IPS-15b (cell line): ENCODE measurements around the gene FUZ.

Experiments
- H3K27me3 ChIP-seq: one replicate; pipeline ENCODE4 v1.6.1; 2013; ENCODE audit warnings: low read length; ENCODE audit not compliant: control insufficient read depth, insufficient read depth
- H3K36me3 ChIP-seq: one replicate; pipeline ENCODE4 v1.6.1; 2013; ENCODE audit warnings: low read length; ENCODE audit not compliant: control insufficient read depth, insufficient read depth
- H3K4me1 ChIP-seq: one replicate; pipeline ENCODE4 v1.6.1; 2013; ENCODE audit warnings: mild to moderate bottlenecking, low read length; ENCODE audit not compliant: control insufficient read depth, insufficient read depth
- H3K4me3 ChIP-seq: one replicate; pipeline ENCODE4 v1.5.1; 2013; ENCODE audit warnings: low read depth, low read length
- H3K9ac ChIP-seq: one replicate; pipeline ENCODE4 v1.6.1; 2013; ENCODE audit warnings: low read depth, mild to moderate bottlenecking, low read length
- H3K9me3 ChIP-seq: one replicate; pipeline ENCODE4 v1.6.1; 2013; ENCODE audit warnings: mild to moderate bottlenecking, low read length; ENCODE audit not compliant: control insufficient read depth, insufficient read depth

FUZ gene

GRCh38 chr19:49799271-49799797 lies 13.8 kb downstream of the FUZ start:
- no peaks in the 10 kb centered on the region for H3K4me1 ChIP-seq
- no peak overlapping the region for H3K4me3 ChIP-seq
- no peaks in the 10 kb centered on the region for H3K27me3 ChIP-seq
- no peaks in the 10 kb centered on the region for H3K9me3 ChIP-seq
- no peak overlapping the region for H3K9ac ChIP-seq
- H3K36me3 ChIP-seq = peaks cover 63% of the 10 kb centered on the region

GRCh38 chr19:49798574-49798973 lies 14.5 kb downstream of the FUZ start:
- no peak overlapping the region for H3K9ac ChIP-seq
- H3K4me3 ChIP-seq = no peak overlapping the region
- no peaks in the 10 kb centered on the region for H3K27me3 ChIP-seq
- no peaks in the 10 kb centered on the region for H3K4me1 ChIP-seq
- no peaks in the 10 kb centered on the region for H3K9me3 ChIP-seq
- H3K36me3 ChIP-seq = peaks cover 58% of the 10 kb centered on the region

GRCh38 chr19:49795615-49796014 lies 17.5 kb downstream of the FUZ start:
- Histone ChIP-seq H3K9me3 (no peaks in the 10 kb centered on the region), H3K36me3 (peaks cover 61% of the 10 kb centered on the region), H3K27me3 (no peaks in the 10 kb centered on the region), H3K4me1 (no peaks in the 10 kb centered on the region), H3K9ac (no peak overlapping the region), H3K4me3 (no peak overlapping the region)

- no peak overlapping the region for H3K9ac ChIP-seq
- H3K9me3 ChIP-seq = no peaks in the 10 kb centered on the region
These were observed 19.6 kb downstream of the FUZ start for GRCh38 chr19:49793561-49793840.

GRCh38 chr19:49792829-49793560 lies 20.1 kb downstream of the FUZ start:
- no peak overlapping the region for H3K4me3 ChIP-seq
- no peaks in the 10 kb centered on the region for H3K27me3 ChIP-seq
- H3K4me1 ChIP-seq = no peaks in the 10 kb centered on the region
- H3K9ac ChIP-seq = no peak overlapping the region
- H3K9me3 ChIP-seq = no peaks in the 10 kb centered on the region
- H3K36me3 ChIP-seq = peaks cover 48% of the 10 kb centered on the region

More at GRCh38 chr19:49793561-49793840, 19.6 kb downstream of the FUZ start:
- Histone ChIP-seq H3K27me3 (no peaks in the 10 kb centered on the region), H3K36me3 (peaks cover 52% of the 10 kb centered on the region), H3K4me1 (no peaks in the 10 kb centered on the region), H3K4me3 (no peak overlapping the region)

GRCh38 chr19:49791776-49792445 lies 21.2 kb downstream of the FUZ start:
- Histone ChIP-seq H3K9me3 (no peaks in the 10 kb centered on the region), H3K27me3 (no peaks in the 10 kb centered on the region), H3K4me1 (no peaks in the 10 kb centered on the region), H3K36me3 (peaks cover 43% of the 10 kb centered on the region), H3K9ac (no peak overlapping the region), H3K4me3 (no peak overlapping the region)

- H3K9me3 ChIP-seq = no peaks in the 10 kb centered on the region
- H3K9ac ChIP-seq = no peak overlapping the region
- no peak overlapping the region for H3K4me3 ChIP-seq
- no peaks in the 10 kb centered on the region for H3K4me1 ChIP-seq
- H3K27me3 ChIP-seq = no peaks in the 10 kb centered on the region
- H3K36me3 ChIP-seq = peaks cover 32% of the 10 kb centered on the region
These were observed 22.2 kb downstream of the FUZ start for GRCh38 chr19:49790866-49791265.

- Histone ChIP-seq H3K9me3 (no peaks in the 10 kb centered on the region), H3K4me1 (no peaks in the 10 kb centered on the region), H3K9ac (no peak overlapping the region), H3K27me3 (no peaks in the 10 kb centered on the region), H3K4me3 (no peak overlapping the region), H3K36me3 (peaks cover 24% of the 10 kb centered on the region)
These were observed 24.2 kb downstream of the FUZ start for GRCh38 chr19:49788857-49789256.

- Histone ChIP-seq H3K9ac (no peak overlapping the region), H3K4me1 (no peaks in the 10 kb centered on the region), H3K27me3 (no peaks in the 10 kb centered on the region), H3K36me3 (peaks cover 22% of the 10 kb centered on the region), H3K4me3 (no peak overlapping the region), H3K9me3 (no peaks in the 10 kb centered on the region)
These were observed 25.3 kb downstream of the FUZ start for GRCh38 chr19:49787746-49788145.

- Histone ChIP-seq H3K9me3 (no peaks in the 10 kb centered on the region), H3K4me1 (no peaks in the 10 kb centered on the region), H3K4me3 (no peak overlapping the region), H3K9ac (no peak overlapping the region), H3K27me3 (no peaks in the 10 kb centered on the region), H3K36me3 (peaks cover 20% of the 10 kb centered on the region)
These were observed 26.7 kb downstream of the FUZ start for GRCh38 chr19:49786376-49786820.

GRCh38 chr19:49782515-49782914 lies 30.6 kb downstream of the FUZ start:
- H3K4me1 ChIP-seq = no peaks in the 10 kb centered on the region
- H3K36me3 ChIP-seq = peaks cover 11% of the 10 kb centered on the region
- no peak overlapping the region for H3K9ac ChIP-seq

GRCh38 chr19:49781394-49781793 lies 31.7 kb downstream of the FUZ start:
- Histone ChIP-seq H3K4me3 (no peak overlapping the region), H3K9me3 (no peaks in the 10 kb centered on the region), H3K36me3 (peaks cover 11% of the 10 kb centered on the region), H3K9ac (peak overlapping the region; percentile 32), H3K4me1 (no peaks in the 10 kb centered on the region), H3K27me3 (no peaks in the 10 kb centered on the region)

More at GRCh38 chr19:49782515-49782914, 30.6 kb downstream of the FUZ start:
- Histone ChIP-seq H3K4me3 (no peak overlapping the region), H3K9me3 (no peaks in the 10 kb centered on the region), H3K27me3 (no peaks in the 10 kb centered on the region)
